Left lung (tissue), 10 donors: Measurements from ENCODE around the gene FIS1. TPM values are rescaled to one million over a fixed set of nuclear protein-coding genes. Genes with fewer than 3 reads are reported as not detected.

Experiments used
- ATAC-seq: fragments of 200-7000 bp; cut with Tn5 transposase; one replicate; pipeline ENCODE4 v1.9.1; 2020; ENCODE audit warnings: moderate library complexity
- DNase-seq, 4 donors: peaks; one replicate each; pipeline ENCODE4 v3.0.0-alpha.2; 2013 to 2020
- H3K27ac ChIP-seq, 2 donors: fragments of 200-600 bp; sonication (generic) in 1 of 2; one replicate each; pipeline versions ENCODE4 v1.5.0 to v1.8.0; 2020 to 2021
- H3K27me3 ChIP-seq, 2 donors: fragments of 200-600 bp; sonication (generic) in 1 of 2; one replicate each; pipeline versions ENCODE4 v1.5.0 to v1.8.0; 2020 to 2021
- H3K36me3 ChIP-seq, 2 donors: fragments of 200-600 bp; sonication (generic) in 1 of 2; one replicate each; pipeline versions ENCODE4 v1.5.0 to v1.8.0; 2020 to 2021
- H3K4me1 ChIP-seq, 2 donors: fragments of 200-600 bp; one replicate each; pipeline ENCODE4 v1.8.0; 2021
- H3K4me3 ChIP-seq, 2 donors: fragments of 200-600 bp; sonication (generic) in 1 of 2; one replicate each; pipeline versions ENCODE4 v1.5.0 to v1.8.0; 2020 to 2021; ENCODE audit warnings: mild to moderate bottlenecking in 1 of 2
- H3K9me3 ChIP-seq, 2 donors: fragments of 200-600 bp; sonication (generic) in 1 of 2; one replicate each; pipeline versions ENCODE4 v1.5.0 to v1.8.0; 2020 to 2021
- intact Hi-C, 2 donors: fragments of 100-400 bp; cut with DNase I; formaldehyde crosslinking; loops; one replicate each; pipeline versions ENCODE4 v1.11.2 to v1.14.2; 2022
- polyA plus RNA-seq, 6 donors: library from polyadenylated mRNA; unstranded; fragments of 120-200 nt; gene quantifications; one replicate each; pipeline ENCODE4 v1.2.1, GENCODE V29; 2013; ENCODE audit not compliant: insufficient read length in 6 of 6
- total RNA-seq, 2 donors: library from RNA; stranded (reverse); fragmentation: NEBNext Ultra II Directional; extraction: Animal tissue kit (Norgen Biotek cat#: 25700); gene quantifications; one replicate each; pipeline ENCODE4 v1.2.1, GENCODE V29; 2021
- TF ChIP-seq, protein P1 (sequence below), 2 donors: fragments of 200-600 bp; sonication (generic) in 1 of 2; IDR thresholded peaks; one replicate each; pipeline versions ENCODE4 v1.5.0 to v1.8.0; 2021; ENCODE audit warnings: antibody characterized with exemption in 2 of 2
- donor health status: DM: no; HTN: yes; CAD: no.
- donor health status: DM: no; HTN: no; CAD: no.

The FIS1 gene
- total and polyA plus RNA-seq, 8 donors = 116 to 148 (median 132) TPM

GRCh38 chr7:101220295-101220694, 24.6 kb downstream of the FIS1 start:
- intact Hi-C loops = no loop called here
- DNase-seq = no peak
- TF ChIP-seq, protein P1, sequence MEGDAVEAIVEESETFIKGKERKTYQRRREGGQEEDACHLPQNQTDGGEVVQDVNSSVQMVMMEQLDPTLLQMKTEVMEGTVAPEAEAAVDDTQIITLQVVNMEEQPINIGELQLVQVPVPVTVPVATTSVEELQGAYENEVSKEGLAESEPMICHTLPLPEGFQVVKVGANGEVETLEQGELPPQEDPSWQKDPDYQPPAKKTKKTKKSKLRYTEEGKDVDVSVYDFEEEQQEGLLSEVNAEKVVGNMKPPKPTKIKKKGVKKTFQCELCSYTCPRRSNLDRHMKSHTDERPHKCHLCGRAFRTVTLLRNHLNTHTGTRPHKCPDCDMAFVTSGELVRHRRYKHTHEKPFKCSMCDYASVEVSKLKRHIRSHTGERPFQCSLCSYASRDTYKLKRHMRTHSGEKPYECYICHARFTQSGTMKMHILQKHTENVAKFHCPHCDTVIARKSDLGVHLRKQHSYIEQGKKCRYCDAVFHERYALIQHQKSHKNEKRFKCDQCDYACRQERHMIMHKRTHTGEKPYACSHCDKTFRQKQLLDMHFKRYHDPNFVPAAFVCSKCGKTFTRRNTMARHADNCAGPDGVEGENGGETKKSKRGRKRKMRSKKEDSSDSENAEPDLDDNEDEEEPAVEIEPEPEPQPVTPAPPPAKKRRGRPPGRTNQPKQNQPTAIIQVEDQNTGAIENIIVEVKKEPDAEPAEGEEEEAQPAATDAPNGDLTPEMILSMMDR (IDR thresholded peaks at IDR 0.05) = no peak
- Histone ChIP-seq H3K27me3 (no peaks in the 10 kb centered on the region), H3K4me1 (peaks cover 22 to 48% of the 10 kb centered on the region in 2 donors), H3K9me3 (no peaks in the 10 kb centered on the region), H3K4me3 (no peak overlapping the region), H3K36me3 (peaks cover 0 to 41% of the 10 kb centered on the region in 2 donors), H3K27ac (no peak overlapping the region)
- no peak for ATAC-seq

DNA sequence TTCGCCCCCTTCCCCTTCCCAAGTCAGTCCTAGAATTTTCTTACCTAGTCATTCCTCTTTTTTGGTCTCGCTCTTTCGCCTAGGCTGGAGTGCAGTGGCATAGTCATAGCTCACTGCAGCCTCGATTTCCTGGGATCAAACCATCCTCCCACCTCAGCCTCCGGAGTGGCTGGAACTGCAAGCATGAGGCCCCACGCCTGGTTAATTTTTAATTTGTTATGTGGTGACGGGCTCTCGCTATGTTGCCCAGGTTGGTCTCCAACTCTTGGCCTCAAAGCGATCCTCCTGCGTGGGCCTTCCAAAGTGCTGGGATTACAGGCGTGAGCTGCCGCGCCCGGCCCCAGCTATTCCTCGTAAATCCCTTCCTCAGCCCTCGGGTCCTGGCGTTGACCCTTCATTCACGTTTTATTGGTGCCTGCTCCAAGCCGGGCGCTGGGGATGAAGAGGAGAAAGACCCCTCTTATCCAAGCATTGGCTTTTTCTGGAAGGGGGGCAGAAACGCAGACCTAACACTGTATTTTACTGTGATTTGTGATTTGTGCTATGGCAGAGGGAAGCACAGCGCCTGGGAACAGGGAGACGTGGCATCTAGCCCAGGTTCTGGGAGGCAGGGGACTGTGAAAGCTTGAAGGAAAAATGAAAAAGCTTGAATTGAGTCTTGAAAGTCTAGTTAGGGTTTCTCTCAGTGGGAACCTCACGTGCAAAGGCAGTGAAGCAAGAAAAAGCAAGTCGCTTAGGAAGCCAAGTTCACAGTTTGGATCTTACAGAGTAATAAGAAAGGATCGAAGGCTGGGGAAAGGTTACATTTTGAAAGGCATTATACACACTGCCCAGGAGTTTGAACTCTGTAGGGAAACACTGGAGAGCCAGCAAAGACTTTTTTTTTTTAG, 26.4 kb downstream of the FIS1 start:
- peak overlapping the region; percentile 89 to 93 for H3K27ac ChIP-seq
- intact Hi-C loops = no loop called here
- peak overlapping the region; percentile 64 to 94 for H3K4me3 ChIP-seq
- no peaks in the 10 kb centered on the region for H3K27me3 ChIP-seq
- TF ChIP-seq, protein P1 (IDR thresholded peaks at IDR 0.05) = no peak
- DNase-seq = no peak
- ATAC-seq = peak; percentile 3
- H3K36me3 ChIP-seq = peaks cover 0 to 41% of the 10 kb centered on the region in 2 donors
- no peaks in the 10 kb centered on the region for H3K9me3 ChIP-seq
- H3K4me1 ChIP-seq = peaks cover 22 to 55% of the 10 kb centered on the region in 2 donors

DNA sequence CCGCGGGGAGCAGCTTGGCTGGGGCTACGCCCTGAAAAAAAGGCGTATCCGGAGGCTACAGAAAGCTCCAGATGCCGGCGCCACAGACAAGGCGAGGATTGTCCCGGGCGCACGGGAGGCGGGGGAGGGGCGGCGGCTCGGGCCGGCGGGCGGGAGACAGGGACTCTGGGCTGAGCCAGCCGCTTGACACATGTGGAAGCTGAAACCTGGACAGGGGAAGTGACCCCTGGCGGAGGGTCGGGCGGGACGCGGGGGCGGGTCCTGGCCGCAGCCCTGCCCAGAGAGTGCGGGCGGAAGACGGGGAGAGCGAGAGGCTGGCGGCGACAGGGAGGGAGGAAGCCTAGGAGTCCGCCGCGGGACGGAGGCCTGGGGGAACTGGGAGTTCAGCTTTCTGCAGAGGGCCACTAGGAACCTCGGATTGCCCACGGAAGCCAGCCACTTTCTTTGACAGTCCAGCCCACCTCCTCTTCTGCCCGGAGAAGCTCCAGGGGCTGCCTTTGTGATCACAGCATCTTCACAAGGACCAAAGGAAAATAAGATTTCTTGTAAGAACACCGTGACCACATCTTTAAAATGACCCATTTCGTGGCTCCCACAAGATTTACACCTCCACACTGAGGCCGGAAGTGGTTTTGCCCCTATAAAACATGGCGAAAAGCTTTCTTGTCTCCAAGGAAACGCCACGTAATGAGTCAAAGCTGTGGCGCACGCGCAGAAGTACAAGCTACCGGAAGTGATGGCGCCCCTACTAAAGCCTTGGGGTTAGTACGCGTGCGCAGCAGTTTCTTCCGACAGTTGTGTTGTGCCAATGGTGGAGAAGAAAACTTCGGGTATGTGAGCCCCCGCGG, 27.3 kb downstream of the FIS1 start, which contains the start of the genes PLOD3 and ZNHIT1:
TSS of gene PLOD3 (minus strand) at position 194 of the 848 bp plus-strand sequence. CDS start 307 bp downstream, outside the sequence.
TSS of gene ZNHIT1 (plus strand) at position 778 of the 848 bp plus-strand sequence. CDS start at position 809, 31 bp downstream.
- TF ChIP-seq, protein P1 (IDR thresholded peaks at IDR 0.05) = peak in 1 of 2 donors; percentile 43
- intact Hi-C loops = no loop called here
- ATAC-seq = peak; percentile 96

GRCh38 chr7:101216860-101217387, 28.0 kb downstream of the FIS1 start:
- TF ChIP-seq, protein P1 (IDR thresholded peaks at IDR 0.05) = no peak
- peak overlapping the region; percentile 64 to 94 for H3K4me3 ChIP-seq
- peak overlapping the region; percentile 89 to 93 for H3K27ac ChIP-seq
- ATAC-seq (peak; percentile 8), DNase-seq (peak in 1 of 4 donors; percentile 41)
- peaks cover 0 to 41% of the 10 kb centered on the region in 2 donors for H3K36me3 ChIP-seq
- H3K4me1 ChIP-seq = peaks cover 22 to 55% of the 10 kb centered on the region in 2 donors
- no peaks in the 10 kb centered on the region for H3K9me3 ChIP-seq
- no peaks in the 10 kb centered on the region for H3K27me3 ChIP-seq
- intact Hi-C loops = no loop called here

More for the DNA sequence above, 27.3 kb downstream of the FIS1 start, which contains the start of the genes PLOD3 and ZNHIT1:
- peaks cover 0 to 41% of the 10 kb centered on the region in 2 donors for H3K36me3 ChIP-seq
- H3K4me3 ChIP-seq = peak within 1 kb of the TSS; percentile 64 to 94
- no peaks in the 10 kb centered on the region for H3K9me3 ChIP-seq
- peak; percentile 95 to 98 (median 97) for DNase-seq
- H3K27ac ChIP-seq = peak within 1 kb of the TSS; percentile 89 to 93
- peaks cover 22 to 55% of the 10 kb centered on the region in 2 donors for H3K4me1 ChIP-seq
- no peaks in the 10 kb centered on the region for H3K27me3 ChIP-seq
